Esophagus squamous epithelium (tissue), 4 donors: ENCODE results near the gene BAHCC1.

Experiments used
- POLR2A ChIP-seq, 4 donors: fragments of 450-650 bp; IDR thresholded peaks; one replicate each; pipeline ENCODE4 v1.6.1; 2017; ENCODE audit warnings: antibody characterized with exemption in 4 of 4, mild to moderate bottlenecking in 4 of 4, moderate library complexity in 3 of 4
- TF ChIP-seq, protein P1 (sequence below), 6 experiments: fragments of 450-650 bp in 4 of 6; fragments of 200-600 bp in 2 of 6; sonication (generic) in 2 of 6; IDR thresholded peaks; one replicate each; pipeline ENCODE4 v1.5.1; 2016 to 2019; ENCODE audit warnings: antibody characterized with exemption in 6 of 6, mild to moderate bottlenecking in 4 of 6, moderate library complexity in 4 of 6

DNA sequence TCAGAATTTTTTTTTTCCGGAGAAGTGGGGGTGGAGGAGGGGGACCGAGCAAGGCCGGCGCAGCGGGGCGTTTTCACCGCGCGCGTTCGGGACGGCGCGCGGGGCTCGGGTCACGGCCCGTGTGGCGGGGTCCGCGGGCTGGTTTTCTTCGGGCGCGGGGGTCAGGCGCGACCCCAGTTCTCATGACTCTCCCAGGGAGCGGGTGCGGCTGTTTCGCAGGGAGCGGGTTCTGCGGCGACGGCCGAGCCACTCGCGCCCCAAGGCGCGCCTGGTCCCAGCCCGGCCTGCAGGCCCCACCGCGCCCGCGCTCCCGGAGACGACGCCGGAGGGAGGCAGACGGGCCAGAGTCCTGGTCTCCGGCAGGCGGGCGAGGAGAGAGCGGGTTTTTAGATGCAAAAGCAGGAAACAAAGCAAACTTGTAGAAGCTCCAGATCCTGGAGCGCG, 1.0 kb downstream of the BAHCC1 start:
- TF ChIP-seq, protein P1, sequence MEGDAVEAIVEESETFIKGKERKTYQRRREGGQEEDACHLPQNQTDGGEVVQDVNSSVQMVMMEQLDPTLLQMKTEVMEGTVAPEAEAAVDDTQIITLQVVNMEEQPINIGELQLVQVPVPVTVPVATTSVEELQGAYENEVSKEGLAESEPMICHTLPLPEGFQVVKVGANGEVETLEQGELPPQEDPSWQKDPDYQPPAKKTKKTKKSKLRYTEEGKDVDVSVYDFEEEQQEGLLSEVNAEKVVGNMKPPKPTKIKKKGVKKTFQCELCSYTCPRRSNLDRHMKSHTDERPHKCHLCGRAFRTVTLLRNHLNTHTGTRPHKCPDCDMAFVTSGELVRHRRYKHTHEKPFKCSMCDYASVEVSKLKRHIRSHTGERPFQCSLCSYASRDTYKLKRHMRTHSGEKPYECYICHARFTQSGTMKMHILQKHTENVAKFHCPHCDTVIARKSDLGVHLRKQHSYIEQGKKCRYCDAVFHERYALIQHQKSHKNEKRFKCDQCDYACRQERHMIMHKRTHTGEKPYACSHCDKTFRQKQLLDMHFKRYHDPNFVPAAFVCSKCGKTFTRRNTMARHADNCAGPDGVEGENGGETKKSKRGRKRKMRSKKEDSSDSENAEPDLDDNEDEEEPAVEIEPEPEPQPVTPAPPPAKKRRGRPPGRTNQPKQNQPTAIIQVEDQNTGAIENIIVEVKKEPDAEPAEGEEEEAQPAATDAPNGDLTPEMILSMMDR (IDR thresholded peaks at IDR 0.05): no peak
- no peak for TF ChIP-seq POLR2A (IDR thresholded peaks at IDR 0.05)
